Stimulated activated CD4-positive, alpha-beta T cell treated with anti-CD3 and anti-CD28 coated beads, TNF-alpha, amount 100 ng/mL, for 1 hour (primary cell): ENCODE data around the gene CEP112.
"Not testable (repeated sequence)": the region's sequence is repeated elsewhere in the genome, so short reads cannot be mapped to it uniquely, and the experiment has no call there.

Experiments
- DNase-seq, 3 donors: peaks; one replicate each; pipeline ENCODE4 v3.0.0-alpha.2; 2020; ENCODE audit warnings: low read depth in 3 of 3, low spot score in 1 of 3

CEP112 gene

GRCh38 chr17:65743308-65743655 lies 448.7 kb downstream of the CEP112 start:
- no peak for DNase-seq

DNA sequence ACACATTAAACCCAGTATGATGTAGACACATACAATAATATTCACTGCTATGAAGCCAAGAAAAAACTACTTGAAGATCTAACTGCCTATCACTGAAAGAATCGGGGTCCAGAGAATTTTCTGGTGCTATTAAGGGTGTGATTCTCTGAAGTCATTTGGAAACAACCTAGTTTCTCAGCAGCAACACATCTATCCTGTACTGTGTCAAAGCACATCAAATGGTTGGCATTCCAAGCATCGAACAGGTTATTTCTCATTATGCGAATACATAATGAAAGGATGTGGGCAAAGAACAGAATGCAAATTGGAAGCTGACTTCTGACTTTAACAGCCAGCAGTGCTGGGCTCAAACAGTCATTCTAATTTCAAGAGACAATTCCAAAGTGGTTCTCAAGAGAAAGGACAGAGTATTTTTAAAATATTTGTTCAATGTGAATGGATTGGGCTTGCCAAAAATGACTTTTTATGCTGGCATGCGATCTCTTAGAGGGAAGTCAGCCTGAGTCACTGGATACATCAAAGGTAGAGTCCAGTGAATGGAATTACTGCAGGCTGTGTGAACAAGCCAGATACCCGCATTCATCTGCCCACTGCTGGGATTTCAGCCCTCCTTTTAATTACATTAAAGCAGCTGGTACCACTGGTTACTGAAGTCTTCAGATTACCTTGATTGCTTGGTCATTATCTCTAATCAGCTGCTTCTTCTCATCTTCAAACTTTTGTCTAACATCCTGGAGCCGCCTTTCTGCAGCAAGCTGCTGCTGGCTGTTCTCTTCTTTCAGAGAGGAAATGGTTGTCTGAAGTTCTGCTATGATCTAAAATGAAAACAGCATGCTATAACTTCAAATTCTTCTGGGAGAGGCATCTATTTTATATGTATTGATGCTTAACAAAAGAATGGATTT lies 449.3 kb downstream of the CEP112 start:
- DNase-seq, result no peak

GRCh38 chr17:65741710-65742109 lies 450.2 kb downstream of the CEP112 start:
- DNase-seq, result no peak

DNA sequence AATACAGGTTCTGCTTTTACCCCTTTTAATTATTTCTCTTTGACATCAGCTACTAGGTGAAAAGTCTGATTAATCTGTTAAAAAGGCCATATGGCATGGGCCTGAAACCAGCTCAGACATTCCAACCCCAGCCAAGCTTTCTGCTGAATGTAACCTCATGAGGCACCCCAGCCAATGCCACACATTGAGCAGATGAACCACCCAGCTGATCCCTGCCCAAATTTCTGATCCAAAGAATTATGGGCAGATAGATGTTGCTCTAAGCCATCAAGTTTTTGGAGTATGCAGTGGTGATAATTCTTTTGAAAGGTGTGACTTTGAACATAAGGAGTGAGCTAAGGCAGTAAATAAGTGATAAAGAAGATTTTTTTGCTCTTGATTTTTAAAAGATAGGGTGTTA lies 452.9 kb downstream of the CEP112 start:
- DNase-seq, result no peak

GRCh38 chr17:65737451-65737850 lies 454.5 kb downstream of the CEP112 start:
- DNase-seq, result no peak

- DNase-seq, result no peak
Observed at GRCh38 chr17:65733314-65733713, 458.6 kb downstream of the CEP112 start.

GRCh38 chr17:65732667-65733066 lies 459.3 kb downstream of the CEP112 start:
- DNase-seq, result not testable (repeated sequence)

GRCh38 chr17:65730711-65731169 lies 461.2 kb downstream of the CEP112 start:
- no peak for DNase-seq

- DNase-seq, result no peak
Observed at GRCh38 chr17:65729207-65729606, 462.7 kb downstream of the CEP112 start.

- no peak for DNase-seq
Observed at GRCh38 chr17:65727832-65728231, 464.1 kb downstream of the CEP112 start.

GRCh38 chr17:65727246-65727645 lies 464.7 kb downstream of the CEP112 start:
- no peak for DNase-seq

- DNase-seq, result no peak
Observed at GRCh38 chr17:65723431-65724151, 468.3 kb downstream of the CEP112 start.

DNA sequence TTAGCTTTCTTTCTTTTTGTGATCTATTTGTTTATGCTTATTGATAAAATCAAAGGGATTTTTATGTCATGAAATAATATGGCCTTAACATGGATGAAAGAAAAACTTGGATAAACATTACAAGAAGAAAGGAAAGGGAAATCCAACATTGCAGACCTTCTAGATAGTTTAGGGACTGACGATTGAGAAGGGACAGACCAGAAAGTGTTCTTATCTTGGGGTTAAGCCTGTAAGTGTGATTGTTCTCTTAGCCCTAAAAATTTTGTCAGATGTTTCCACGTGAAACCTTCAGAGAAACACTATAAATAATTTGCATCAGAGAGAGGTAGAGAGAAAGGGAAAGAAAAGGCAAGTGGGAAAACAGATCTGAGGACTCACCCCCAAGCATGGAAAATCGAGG lies 473.3 kb downstream of the CEP112 start:
- no peak for DNase-seq

- DNase-seq, result no peak
Observed at GRCh38 chr17:65712383-65713267, 479.3 kb downstream of the CEP112 start.

- no peak for DNase-seq
Observed at GRCh38 chr17:65711671-65712276, 480.2 kb downstream of the CEP112 start.

- DNase-seq, result no peak
Observed at GRCh38 chr17:65707780-65708179, 484.2 kb downstream of the CEP112 start.

DNA sequence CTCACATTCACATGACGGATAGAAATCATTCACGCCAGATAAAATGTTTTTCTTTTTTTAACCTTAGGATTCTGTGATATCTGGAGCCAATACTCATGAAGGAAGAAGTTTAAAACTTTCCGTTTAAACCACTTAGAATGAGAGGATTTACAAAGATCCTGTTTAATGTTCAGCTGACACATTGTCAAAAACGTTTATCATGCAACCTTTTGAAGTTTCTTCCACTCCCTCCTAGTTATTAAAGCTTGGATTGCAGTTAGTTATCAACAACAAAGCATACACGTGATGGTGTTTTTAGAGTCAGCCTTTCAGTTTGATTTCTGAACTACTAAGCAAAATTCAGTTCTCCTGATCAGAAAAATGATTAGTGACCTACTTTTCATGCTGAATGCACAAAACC lies 487.2 kb downstream of the CEP112 start:
- DNase-seq, result no peak

DNA sequence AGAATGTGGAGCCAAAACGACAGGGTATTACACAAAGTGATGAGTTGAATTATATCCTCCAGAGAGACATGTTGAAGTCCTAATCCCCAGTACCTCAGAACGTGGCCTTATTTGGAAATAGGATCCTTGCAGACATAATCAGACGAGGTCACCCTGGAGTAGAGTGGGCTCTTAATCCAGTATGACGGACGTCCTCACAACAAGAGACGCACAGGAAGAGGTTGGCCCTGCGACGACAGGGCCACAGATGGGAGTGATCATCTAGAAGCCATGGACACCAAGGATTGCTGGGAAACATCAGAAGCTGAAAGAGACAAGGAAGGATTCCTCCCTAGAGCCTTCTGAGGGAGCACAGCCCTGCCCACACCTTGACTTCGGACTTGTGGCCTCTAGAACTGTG lies 488.0 kb downstream of the CEP112 start:
- no peak for DNase-seq

DNA sequence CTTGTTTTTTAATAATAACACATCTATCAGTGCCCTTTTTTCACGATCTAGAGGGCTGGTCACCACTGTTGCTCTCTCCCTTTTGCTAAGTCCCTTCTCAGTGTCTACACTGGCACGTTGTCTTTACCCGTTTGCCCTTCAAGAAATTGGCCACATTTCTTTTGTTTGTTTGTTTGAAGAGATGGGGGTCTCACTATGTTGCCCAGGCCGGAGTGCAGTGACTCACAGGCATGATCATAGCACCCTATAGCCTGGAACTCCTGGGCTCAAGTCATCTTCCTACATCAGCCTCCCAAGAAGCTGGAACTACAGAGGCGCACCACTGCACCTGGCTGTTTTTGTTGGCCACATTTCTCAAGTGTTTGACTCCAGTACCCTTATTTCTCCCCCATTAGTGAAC lies 492.5 kb downstream of the CEP112 start:
- no peak for DNase-seq

- DNase-seq, result no peak
Observed at GRCh38 chr17:65698381-65699061, 493.4 kb downstream of the CEP112 start.
